Measurements from ENCODE around the gene ADIPOQ.

GRCh38 chr3:186798239-186798874, 44.2 kb upstream of the ADIPOQ start:
- TF ChIP-seq CTCF (IDR thresholded peaks at IDR 0.05), result no peak
- TF ChIP-seq POLR2A (IDR thresholded peaks at IDR 0.05), result no peak
- TF ChIP-seq POLR2AphosphoS5 (IDR thresholded peaks at IDR 0.05; ENCODE audit: insufficient read depth in 1 of 2, low read depth in 1 of 2), result no peak

All from vagina (tissue), 2 donors.